T-helper 17 cell (primary cell): Measurements from ENCODE around the gene ADGRA1. TPM values are rescaled to one million over a fixed set of nuclear protein-coding genes. Genes with fewer than 3 reads are reported as not detected.
"Not testable (repeated sequence)": the region's sequence is repeated elsewhere in the genome, so short reads cannot be mapped to it uniquely, and the experiment has no call there.

Experiments
- ATAC-seq: fragments of 150-1000 bp; cut with Tn5 transposase; 2 replicates; pipeline ENCODE4 v1.10.0; 2021; ENCODE audit warnings: mild to moderate bottlenecking, moderate library complexity
- DNase-seq, 3 donors: peaks; one replicate each; pipeline versions ENCODE4 v3.0.0 to v3.0.0-alpha.2; 2020 to 2021
- H3K9me3 ChIP-seq: one replicate; pipeline ENCODE4 v1.7.0; 2013; ENCODE audit warnings: low read length, mild to moderate bottlenecking; ENCODE audit not compliant: control insufficient read depth, poor library complexity, severe bottlenecking
- H3K27ac Mint-ChIP-seq: one replicate; pipeline ENCODE4 v1.8.0; 2022; ENCODE audit warnings: mild to moderate bottlenecking, moderate library complexity, mixed read lengths
- H3K27me3 Mint-ChIP-seq: one replicate; pipeline ENCODE4 v1.8.0; 2022; ENCODE audit warnings: mixed read lengths
- H3K36me3 Mint-ChIP-seq: one replicate; pipeline ENCODE4 v1.8.0; 2022; ENCODE audit warnings: low read depth, mixed read lengths
- H3K4me1 Mint-ChIP-seq: one replicate; pipeline ENCODE4 v1.8.0; 2022; ENCODE audit warnings: mild to moderate bottlenecking, mixed read lengths
- H3K4me3 Mint-ChIP-seq: one replicate; pipeline ENCODE4 v1.8.0; 2022; ENCODE audit warnings: mild to moderate bottlenecking, moderate library complexity, mixed read lengths
- total RNA-seq, 4 donors: library from RNA in 2 of 4; stranded (reverse) in 2 of 4; gene quantifications; one replicate each; pipeline ENCODE4 v1.2.3 and lab custom pipeline; 2022 to 2026

The ADGRA1 gene
- total RNA-seq, 2 donors from 2014 or later: not detected

DNA sequence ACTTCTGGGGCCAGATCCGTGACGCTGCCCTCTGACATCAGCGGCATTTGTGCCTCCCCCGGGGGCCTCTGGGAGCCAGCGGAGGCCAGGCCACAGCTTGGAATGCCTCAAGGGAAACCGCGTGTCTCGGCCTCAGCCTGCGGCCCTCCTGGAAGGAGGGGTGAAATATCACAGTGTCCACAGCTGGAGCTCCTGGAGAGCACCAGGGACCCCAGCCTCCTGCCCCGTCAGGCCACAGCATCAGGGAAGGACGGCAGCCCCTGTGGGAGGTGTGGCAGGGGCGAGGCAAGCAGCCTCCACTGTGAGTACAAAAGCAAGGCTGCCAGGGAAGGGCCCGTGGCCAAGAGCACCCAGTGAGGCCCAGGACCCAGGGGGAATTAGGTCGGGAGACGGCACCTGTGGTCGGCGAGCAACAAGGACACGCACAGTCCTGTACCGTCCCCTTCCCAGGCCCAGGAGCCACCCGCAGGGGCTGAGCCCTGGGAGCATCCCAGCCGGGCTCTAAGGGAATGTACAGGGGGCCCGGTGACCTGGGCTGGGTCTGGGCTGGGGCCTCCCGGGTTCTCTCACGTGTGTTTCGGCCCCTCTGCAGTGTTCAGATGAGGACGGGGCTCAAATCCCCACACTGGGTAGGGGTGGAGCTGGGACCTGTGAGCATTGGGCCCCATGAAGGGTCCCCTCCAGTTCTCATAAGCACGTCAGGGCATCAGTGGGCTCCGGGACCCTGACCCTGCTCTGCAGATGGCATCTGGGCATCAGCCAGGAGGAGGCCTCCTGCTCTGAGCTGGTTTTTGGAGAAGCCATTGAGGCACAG, 53.6 kb downstream of the ADGRA1 start:
- no peak overlapping the region for H3K27ac Mint-ChIP-seq
- H3K4me3 Mint-ChIP-seq: no peak overlapping the region
- H3K27me3 Mint-ChIP-seq: peaks cover 23% of the 10 kb centered on the region
- ATAC-seq: no peak
- no peaks in the 10 kb centered on the region for H3K36me3 Mint-ChIP-seq
- no peaks in the 10 kb centered on the region for H3K9me3 ChIP-seq
- H3K4me1 Mint-ChIP-seq: peaks cover 9% of the 10 kb centered on the region
- DNase-seq: no peak

DNA sequence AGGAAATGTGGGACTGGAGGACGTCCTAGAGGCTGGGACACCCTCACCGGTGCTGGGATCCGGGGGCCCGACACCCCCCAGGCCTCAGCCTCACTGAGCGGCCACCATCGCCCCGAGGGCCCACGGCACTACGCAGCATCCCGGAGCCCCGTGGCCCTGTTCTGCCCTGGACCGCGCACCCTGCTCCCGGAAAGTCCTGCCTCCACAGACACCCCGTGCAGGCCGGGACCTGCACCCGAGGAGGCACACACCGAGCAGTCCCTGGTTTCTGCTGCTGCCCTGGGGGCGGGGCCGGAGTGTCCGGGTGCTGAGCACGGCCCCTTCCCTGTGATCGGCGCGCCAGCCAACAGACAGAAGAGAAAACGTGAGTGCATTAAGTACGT, 54.2 kb downstream of the ADGRA1 start:
- ATAC-seq (no peak), DNase-seq (no peak)
- Mint-ChIP-seq H3K4me3 (no peak overlapping the region), H3K27ac (no peak overlapping the region), H3K36me3 (no peaks in the 10 kb centered on the region), H3K4me1 (peaks cover 9% of the 10 kb centered on the region), H3K27me3 (peaks cover 28% of the 10 kb centered on the region)
- no peaks in the 10 kb centered on the region for H3K9me3 ChIP-seq

DNA sequence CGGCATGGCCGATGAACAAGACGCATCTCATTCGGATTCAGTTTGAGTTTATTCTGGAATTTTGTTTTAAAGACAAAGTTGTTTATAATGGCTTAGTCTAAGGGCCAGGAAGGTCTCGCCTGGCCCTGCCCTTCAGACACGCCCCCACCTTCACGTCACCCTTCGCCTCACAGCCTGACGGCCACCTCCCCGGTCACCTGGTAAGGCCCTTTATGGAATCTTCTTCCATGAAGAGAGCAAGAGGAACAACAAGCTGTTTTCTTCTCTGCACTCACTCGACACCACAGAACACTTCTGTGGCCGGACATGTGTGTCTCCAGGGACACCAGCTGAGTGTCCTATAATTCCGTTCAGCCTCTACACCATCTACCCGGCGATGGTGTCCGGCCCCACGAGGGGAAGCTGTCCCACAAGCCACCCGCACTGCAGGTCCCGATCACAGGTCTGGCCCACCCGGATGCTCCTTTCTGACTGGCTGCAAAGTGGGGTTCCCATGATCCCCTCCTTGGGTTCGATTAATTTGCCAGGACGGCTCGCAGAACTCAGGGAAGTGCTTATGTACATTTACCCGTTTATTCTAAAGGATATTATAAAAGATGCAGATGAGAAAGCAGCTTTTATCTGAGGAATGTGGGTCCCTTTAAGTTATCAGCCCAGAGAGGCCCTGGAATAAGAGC, 54.9 kb downstream of the ADGRA1 start:
- H3K9me3 ChIP-seq: no peaks in the 10 kb centered on the region
- H3K36me3 Mint-ChIP-seq: no peaks in the 10 kb centered on the region
- H3K4me3 Mint-ChIP-seq: no peak overlapping the region
- DNase-seq (no peak), ATAC-seq (no peak)
- H3K27ac Mint-ChIP-seq: no peak overlapping the region
- H3K27me3 Mint-ChIP-seq: peaks cover 28% of the 10 kb centered on the region
- H3K4me1 Mint-ChIP-seq: peaks cover 9% of the 10 kb centered on the region

DNA sequence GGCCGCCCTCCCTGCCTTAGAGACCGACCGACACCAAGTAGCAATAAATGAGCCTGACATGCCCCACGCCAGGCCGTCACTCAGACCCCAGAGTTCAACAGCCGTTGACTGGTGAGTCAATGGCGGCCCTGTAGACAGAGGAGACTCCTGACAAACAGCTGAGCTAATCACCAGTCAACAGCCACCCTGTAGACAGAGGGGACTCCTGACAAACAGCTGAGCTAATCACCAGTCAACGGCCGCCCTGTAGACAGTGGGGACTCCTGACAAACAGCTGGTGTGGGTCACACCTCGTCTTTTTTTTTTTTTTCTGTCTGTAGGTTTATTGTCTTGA, 55.4 kb downstream of the ADGRA1 start:
- H3K27ac Mint-ChIP-seq: no peak overlapping the region

DNA sequence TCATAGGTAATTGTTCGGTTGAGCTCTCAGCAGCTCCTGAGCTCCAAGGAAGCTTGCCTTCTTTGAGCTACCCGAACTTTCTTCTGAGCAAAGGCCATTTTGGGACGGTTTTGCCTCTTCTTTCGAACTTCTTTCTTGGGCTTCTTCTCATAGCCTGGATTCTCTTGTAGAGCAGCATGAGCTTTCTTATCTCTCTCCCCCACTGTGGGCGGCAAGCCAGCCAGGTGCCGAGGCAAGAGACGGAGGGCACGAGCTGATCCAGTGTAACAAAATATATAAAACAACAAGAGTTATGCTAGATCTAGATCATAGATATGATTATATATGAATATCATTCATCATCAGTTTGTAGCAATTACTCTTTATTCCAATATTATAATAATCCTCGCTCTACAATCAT, 55.8 kb downstream of the ADGRA1 start:
- ATAC-seq: no peak
- no peak for DNase-seq
- Mint-ChIP-seq H3K27ac (no peak overlapping the region), H3K27me3 (peaks cover 28% of the 10 kb centered on the region), H3K4me1 (peaks cover 9% of the 10 kb centered on the region), H3K4me3 (no peak overlapping the region), H3K36me3 (no peaks in the 10 kb centered on the region)
- H3K9me3 ChIP-seq: no peaks in the 10 kb centered on the region

More for the DNA sequence above, 55.4 kb downstream of the ADGRA1 start:
- Mint-ChIP-seq H3K36me3 (no peaks in the 10 kb centered on the region), H3K4me1 (peaks cover 9% of the 10 kb centered on the region), H3K27me3 (peaks cover 28% of the 10 kb centered on the region), H3K4me3 (no peak overlapping the region)
- DNase-seq: no peak
- no peaks in the 10 kb centered on the region for H3K9me3 ChIP-seq
- ATAC-seq: no peak

DNA sequence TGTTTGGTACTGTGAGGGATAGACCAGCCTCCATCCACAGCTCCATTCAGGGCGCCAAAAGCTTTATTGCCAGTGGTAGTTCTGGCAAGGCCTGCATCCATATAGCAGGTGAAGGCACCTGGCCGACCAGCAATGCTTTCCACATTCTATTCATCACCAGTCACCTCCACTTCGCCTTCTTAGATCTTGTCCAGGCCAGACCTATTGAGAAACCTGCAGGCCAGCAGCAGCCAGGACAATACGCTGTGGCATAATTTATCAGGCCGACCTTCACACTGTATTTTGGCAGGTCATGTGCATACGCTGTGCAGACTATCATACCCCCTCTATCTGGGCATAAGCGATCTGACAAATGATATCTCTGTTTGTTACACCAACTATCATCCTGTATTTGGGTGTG, 57.0 kb downstream of the ADGRA1 start:
- ATAC-seq: no peak
- no peak overlapping the region for H3K27ac Mint-ChIP-seq

DNA sequence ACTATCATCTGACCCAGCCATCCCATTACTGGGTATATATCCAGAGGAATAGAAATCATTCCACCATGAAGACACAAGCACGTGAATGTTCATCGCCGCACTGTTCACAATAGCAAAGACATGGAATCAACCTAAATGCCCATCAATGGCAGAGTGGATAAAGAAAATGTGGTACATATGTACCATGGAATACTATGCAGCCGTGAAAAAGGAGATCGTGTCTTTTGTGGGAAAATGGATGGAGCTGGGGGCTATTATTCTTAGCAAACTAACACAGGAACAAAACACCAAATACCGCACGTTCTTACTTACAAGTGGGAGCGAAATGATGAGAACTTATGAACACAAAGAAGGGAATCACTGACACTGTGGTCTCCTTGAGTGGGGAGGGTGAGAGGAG, 62.5 kb downstream of the ADGRA1 start:
- ATAC-seq: no peak
- Mint-ChIP-seq H3K27me3 (peaks cover 32% of the 10 kb centered on the region), H3K4me3 (no peak overlapping the region), H3K36me3 (no peaks in the 10 kb centered on the region), H3K4me1 (no peaks in the 10 kb centered on the region), H3K27ac (no peak overlapping the region)
- no peaks in the 10 kb centered on the region for H3K9me3 ChIP-seq
- DNase-seq: no peak

More for the DNA sequence above, 57.0 kb downstream of the ADGRA1 start:
- DNase-seq: no peak
- no peaks in the 10 kb centered on the region for H3K9me3 ChIP-seq
- Mint-ChIP-seq H3K27me3 (peaks cover 37% of the 10 kb centered on the region), H3K4me1 (peaks cover 9% of the 10 kb centered on the region), H3K4me3 (no peak overlapping the region), H3K36me3 (no peaks in the 10 kb centered on the region)

DNA sequence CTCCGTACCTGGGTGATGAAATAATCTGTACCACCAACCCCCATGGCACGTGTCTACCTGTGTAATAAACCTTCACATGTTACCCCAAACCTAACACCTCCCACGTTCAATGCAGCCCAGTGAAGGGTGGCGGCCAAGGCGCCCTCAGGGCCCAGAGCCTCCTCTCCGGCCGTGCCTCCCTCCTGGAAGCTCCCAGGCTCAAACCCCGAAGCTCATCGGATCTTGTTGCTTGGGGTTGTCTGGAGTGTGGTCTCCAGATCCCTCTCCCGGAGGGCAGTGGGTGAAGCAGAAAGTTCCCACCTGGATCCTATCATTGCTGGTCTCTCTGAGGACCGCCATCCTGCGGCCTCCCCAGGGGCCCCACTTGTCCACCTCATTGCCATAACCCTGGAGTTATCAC, 62.9 kb downstream of the ADGRA1 start:
- H3K36me3 Mint-ChIP-seq: no peaks in the 10 kb centered on the region
- peaks cover 29% of the 10 kb centered on the region for H3K27me3 Mint-ChIP-seq
- ATAC-seq: no peak
- H3K4me3 Mint-ChIP-seq: no peak overlapping the region
- no peak overlapping the region for H3K27ac Mint-ChIP-seq
- no peaks in the 10 kb centered on the region for H3K9me3 ChIP-seq
- no peak for DNase-seq
- H3K4me1 Mint-ChIP-seq: no peaks in the 10 kb centered on the region

DNA sequence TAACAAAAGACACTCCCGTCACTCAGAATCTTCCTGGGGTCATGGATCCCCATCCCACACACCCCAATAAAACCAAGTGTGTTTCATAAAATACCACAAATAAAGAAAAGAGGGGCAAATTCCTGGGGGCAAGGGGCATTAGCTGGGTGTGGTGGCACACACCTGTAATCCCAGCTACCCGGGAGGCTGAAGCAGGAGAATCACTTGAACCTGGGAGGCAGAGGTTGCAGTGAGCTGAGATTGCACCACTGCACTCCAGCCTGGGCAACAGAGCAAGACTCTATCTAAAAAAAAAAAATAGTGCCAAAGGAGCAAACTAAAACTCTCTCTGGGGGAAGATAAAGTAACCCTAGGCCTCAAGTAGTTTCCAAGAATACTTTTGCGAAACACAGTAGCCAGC, 63.3 kb downstream of the ADGRA1 start:
- not testable (repeated sequence) for ATAC-seq, H3K4me3 Mint-ChIP-seq, H3K9me3 ChIP-seq, H3K36me3 Mint-ChIP-seq, DNase-seq, H3K27ac Mint-ChIP-seq, H3K4me1 Mint-ChIP-seq
- peaks cover 29% of the 10 kb centered on the region for H3K27me3 Mint-ChIP-seq

DNA sequence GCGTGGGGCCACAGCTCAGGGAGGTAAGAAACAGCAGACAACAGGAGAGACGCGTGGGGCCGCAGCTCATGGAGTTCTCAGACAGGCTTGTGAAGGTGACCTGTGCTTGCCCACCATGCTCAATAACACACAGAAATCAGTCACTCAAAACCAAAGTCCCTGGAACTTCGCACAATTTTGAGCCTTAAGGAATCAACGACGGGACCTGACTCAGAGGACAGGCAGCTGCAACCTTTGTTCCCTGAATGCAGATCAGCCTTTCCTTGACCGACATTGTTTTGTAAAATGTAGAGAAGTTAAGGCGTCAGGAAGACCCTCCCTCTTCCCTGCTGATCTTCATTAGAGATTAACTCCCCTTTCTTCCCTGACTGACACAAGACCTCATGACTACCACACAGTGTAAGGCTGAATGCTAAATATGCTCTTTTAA, 63.8 kb downstream of the ADGRA1 start:
- Mint-ChIP-seq H3K27me3 (peaks cover 25% of the 10 kb centered on the region), H3K4me3 (no peak overlapping the region), H3K27ac (no peak overlapping the region), H3K36me3 (no peaks in the 10 kb centered on the region), H3K4me1 (no peaks in the 10 kb centered on the region)
- no peaks in the 10 kb centered on the region for H3K9me3 ChIP-seq
- ATAC-seq: no peak
- no peak for DNase-seq

DNA sequence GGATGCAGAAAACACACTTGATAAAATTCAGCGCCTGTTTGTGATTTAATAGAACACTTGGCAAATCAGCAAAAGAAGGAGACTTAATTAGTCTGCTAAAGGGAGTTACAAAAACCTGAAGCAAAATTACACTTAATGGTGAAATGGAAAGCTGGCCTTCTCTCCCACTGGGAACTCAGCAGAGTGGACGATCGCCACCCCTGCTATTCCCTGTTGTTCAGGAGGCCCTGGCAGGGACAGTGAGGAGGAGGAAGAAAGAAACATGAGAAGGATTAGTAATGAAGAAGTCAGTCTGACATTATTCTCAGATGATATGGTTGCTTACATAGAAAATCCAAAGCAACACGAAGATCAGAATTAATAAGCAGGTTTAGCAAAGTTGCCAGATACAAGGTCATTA, 66.7 kb downstream of the ADGRA1 start:
- H3K4me1 Mint-ChIP-seq: no peaks in the 10 kb centered on the region
- no peak overlapping the region for H3K27ac Mint-ChIP-seq
- ATAC-seq: no peak
- no peak overlapping the region for H3K4me3 Mint-ChIP-seq
- no peaks in the 10 kb centered on the region for H3K36me3 Mint-ChIP-seq
- H3K27me3 Mint-ChIP-seq: peaks cover 16% of the 10 kb centered on the region
- DNase-seq: no peak
- H3K9me3 ChIP-seq: no peaks in the 10 kb centered on the region

DNA sequence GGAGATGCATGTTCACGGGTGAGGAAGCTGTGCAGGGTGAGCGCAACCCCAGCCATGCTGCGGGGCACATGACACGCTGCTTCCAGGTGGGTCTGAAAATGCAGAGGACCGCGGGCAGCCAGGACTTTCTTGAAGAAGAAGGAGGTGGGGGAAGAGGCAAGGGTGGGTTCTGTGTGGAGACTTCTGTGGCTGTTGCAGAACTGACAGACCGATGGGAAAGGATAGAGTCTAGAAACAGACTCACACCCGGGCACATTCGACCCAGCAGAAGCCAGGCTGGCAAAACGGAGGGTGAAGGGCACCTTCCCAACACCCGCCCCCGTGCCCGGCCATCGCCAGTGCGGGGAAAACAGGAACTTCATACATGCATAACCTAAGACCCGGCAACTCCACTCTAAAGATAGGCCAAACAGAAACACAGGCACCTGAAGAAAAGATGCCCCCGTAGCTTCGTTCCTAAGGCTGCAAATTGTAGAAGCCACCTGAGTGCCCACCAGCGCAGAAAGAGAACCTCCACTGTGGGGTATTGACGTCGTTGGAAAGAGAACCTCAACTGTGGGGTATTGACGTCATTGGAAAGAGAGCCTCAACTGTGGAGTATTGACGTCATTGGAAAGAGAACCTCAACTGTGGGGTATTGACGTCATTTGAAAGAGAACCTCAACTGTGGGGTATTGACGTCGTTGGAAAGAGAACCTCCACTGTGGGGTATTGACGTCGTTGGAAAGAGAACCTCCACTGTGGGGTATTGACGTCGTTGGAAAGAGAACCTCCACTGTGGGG, 67.5 kb downstream of the ADGRA1 start:
- ATAC-seq: no peak
- DNase-seq: no peak
- H3K27ac Mint-ChIP-seq: no peak overlapping the region

More for the DNA sequence above, 67.5 kb downstream of the ADGRA1 start:
- Mint-ChIP-seq H3K27me3 (peaks cover 12% of the 10 kb centered on the region), H3K4me3 (no peak overlapping the region), H3K4me1 (no peaks in the 10 kb centered on the region), H3K36me3 (no peaks in the 10 kb centered on the region)
- H3K9me3 ChIP-seq: no peaks in the 10 kb centered on the region
